OCI-LY7 (cell line): ENCODE measurements around the gene HCAR3.

Source experiments
- CTCF ChIP-seq: fragments of 200-600 bp; sonication (generic); conservative IDR thresholded peaks from 2 replicates; pipeline ENCODE4 v1.5.1; 2014; ENCODE audit warnings: mild to moderate bottlenecking, antibody characterized with exemption, low read length, moderate library complexity, mixed read lengths
- EZH2phosphoT487 ChIP-seq: fragments of 200-600 bp; sonication (generic); IDR thresholded peaks from 2 replicates; pipeline ENCODE4 v1.6.1; 2018; ENCODE audit warnings: low read depth, borderline replicate concordance, mild to moderate bottlenecking, mixed run types, antibody characterized with exemption, low read length, moderate library complexity, mixed read lengths

GRCh38 chr12:122749569-122750332, 33.1 kb upstream of the HCAR3 start:
- TF ChIP-seq CTCF = no peak
- TF ChIP-seq EZH2phosphoT487 = no peak
